Tibial artery (tissue), 4 donors: Measurements from ENCODE around the gene SLC39A8.

Source experiments
- DNase-seq, 2 donors: peaks; one replicate each; pipeline ENCODE4 v3.0.0-alpha.2; 2019
- H3K27ac ChIP-seq, 2 donors: fragments of 200-600 bp; sonication (generic) in 1 of 2; 1 replicate in 1 of 2; 2 replicates in 1 of 2; pipeline ENCODE4 v1.5.1; 2018 to 2019; ENCODE audit warnings: mild to moderate bottlenecking in 1 of 2
- H3K27me3 ChIP-seq, 2 donors: fragments of 200-600 bp; sonication (generic) in 1 of 2; one replicate each; pipeline versions ENCODE4 v1.5.1 to v1.6.0; 2016 to 2019
- H3K36me3 ChIP-seq, 3 donors: fragments of 200-600 bp; sonication (generic) in 2 of 3; one replicate each; pipeline ENCODE4 v1.5.1; 2016 to 2019; ENCODE audit warnings: mild to moderate bottlenecking in 2 of 3
- H3K4me1 ChIP-seq, 4 donors: fragments of 200-600 bp; sonication (generic) in 2 of 4; 1 replicate in 3 of 4; 2 replicates in 1 of 4; pipeline ENCODE4 v1.5.1; 2016 to 2019
- H3K4me3 ChIP-seq, 2 donors: fragments of 200-600 bp; sonication (generic) in 1 of 2; 1 replicate in 1 of 2; 2 replicates in 1 of 2; pipeline ENCODE4 v1.5.1; 2018 to 2019; ENCODE audit warnings: mild to moderate bottlenecking in 2 of 2
- H3K9me3 ChIP-seq, 3 donors: fragments of 200-600 bp; sonication (generic) in 1 of 3; one replicate each; pipeline ENCODE4 v1.5.1; 2016 to 2019
- intact Hi-C: fragments of 100-400 bp; cut with DNase I; formaldehyde crosslinking; loops from one replicate; pipeline ENCODE4 v1.15.0; 2023; ENCODE audit warnings: low total_unique reads
- TF ChIP-seq, protein P1 (sequence below), 2 experiments: fragments of 200-600 bp in 1 of 2; fragments of 450-650 bp in 1 of 2; IDR thresholded peaks; one replicate each; pipeline ENCODE4 v1.5.1; 2017 to 2019; ENCODE audit warnings: antibody characterized with exemption in 2 of 2, mild to moderate bottlenecking in 1 of 2, moderate library complexity in 1 of 2

Gene SLC39A8

DNA sequence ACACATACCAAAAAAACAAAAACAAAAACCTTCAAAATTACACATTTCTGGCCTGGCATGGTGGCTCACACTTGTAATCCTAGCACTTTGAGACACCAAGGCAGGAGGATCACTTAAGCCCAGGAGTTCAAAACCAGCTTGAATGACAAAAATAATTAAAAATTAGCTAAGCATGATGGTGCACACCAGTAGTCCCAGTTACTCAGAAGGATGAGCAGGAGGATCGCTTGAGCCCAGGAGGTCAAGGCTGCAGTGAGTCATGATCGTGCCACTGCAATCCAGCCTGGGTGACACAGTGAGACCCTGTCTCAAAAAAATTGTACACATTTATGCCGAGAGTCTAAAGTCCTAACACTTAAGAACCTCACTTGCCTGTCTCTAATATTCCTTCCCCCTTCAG, 18.3 kb downstream of the SLC39A8 start:
- Histone ChIP-seq H3K27ac (no peak overlapping the region), H3K9me3 (no peaks in the 10 kb centered on the region), H3K4me3 (no peak overlapping the region), H3K27me3 (no peaks in the 10 kb centered on the region), H3K36me3 (no peaks in the 10 kb centered on the region), H3K4me1 (no peaks in the 10 kb centered on the region)
- TF ChIP-seq, protein P1, sequence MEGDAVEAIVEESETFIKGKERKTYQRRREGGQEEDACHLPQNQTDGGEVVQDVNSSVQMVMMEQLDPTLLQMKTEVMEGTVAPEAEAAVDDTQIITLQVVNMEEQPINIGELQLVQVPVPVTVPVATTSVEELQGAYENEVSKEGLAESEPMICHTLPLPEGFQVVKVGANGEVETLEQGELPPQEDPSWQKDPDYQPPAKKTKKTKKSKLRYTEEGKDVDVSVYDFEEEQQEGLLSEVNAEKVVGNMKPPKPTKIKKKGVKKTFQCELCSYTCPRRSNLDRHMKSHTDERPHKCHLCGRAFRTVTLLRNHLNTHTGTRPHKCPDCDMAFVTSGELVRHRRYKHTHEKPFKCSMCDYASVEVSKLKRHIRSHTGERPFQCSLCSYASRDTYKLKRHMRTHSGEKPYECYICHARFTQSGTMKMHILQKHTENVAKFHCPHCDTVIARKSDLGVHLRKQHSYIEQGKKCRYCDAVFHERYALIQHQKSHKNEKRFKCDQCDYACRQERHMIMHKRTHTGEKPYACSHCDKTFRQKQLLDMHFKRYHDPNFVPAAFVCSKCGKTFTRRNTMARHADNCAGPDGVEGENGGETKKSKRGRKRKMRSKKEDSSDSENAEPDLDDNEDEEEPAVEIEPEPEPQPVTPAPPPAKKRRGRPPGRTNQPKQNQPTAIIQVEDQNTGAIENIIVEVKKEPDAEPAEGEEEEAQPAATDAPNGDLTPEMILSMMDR (IDR thresholded peaks at IDR 0.05): no peak
- intact Hi-C loops: no loop called here
- no peak for DNase-seq

DNA sequence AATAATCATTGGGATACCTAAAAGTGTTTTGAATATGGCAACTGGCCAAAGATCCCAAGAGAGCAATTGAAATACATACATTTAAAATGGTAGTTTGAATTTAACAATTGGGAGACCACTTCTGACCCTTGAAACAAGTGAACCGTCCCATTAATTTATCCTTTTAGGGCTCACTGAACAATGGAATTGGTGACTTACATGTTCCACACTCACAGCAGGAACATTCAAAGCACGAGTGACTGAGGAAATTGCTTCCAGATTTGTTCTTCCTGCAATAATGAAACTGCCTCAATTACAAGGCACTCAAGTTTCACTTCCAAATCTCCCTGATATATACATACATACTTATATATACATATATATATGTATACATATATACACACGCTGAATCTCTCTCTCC, 20.6 kb downstream of the SLC39A8 start:
- intact Hi-C loops: no loop called here

DNA sequence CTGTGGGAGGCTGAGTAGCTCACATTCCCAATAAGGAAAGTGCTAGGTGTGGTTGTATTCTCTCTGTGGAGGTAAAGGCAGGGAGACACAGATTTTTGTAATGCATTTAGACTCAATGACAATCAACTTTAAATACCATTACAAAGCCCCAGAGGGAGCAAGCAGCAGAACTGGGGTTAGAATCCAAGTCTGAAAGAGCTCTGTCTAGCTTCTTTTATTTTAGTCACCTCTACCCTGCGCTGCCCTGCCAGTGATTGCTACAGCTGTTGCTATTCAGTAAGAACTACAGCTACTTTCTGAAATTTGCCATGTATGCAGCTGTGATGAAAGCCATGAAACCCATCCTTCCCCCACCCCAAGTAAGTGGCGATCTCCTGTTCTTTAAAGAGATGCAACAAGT, 22.5 kb downstream of the SLC39A8 start:
- TF ChIP-seq, protein P1 (IDR thresholded peaks at IDR 0.05): no peak
- no peaks in the 10 kb centered on the region for H3K9me3 ChIP-seq
- no peaks in the 10 kb centered on the region for H3K4me1 ChIP-seq
- intact Hi-C loops: no loop called here
- H3K27me3 ChIP-seq: no peaks in the 10 kb centered on the region
- no peak overlapping the region for H3K4me3 ChIP-seq
- DNase-seq: no peak
- H3K27ac ChIP-seq: no peak overlapping the region
- H3K36me3 ChIP-seq: no peaks in the 10 kb centered on the region

More for the DNA sequence above, 20.6 kb downstream of the SLC39A8 start:
- TF ChIP-seq, protein P1 (IDR thresholded peaks at IDR 0.05): no peak
- Histone ChIP-seq H3K4me1 (no peaks in the 10 kb centered on the region), H3K27me3 (no peaks in the 10 kb centered on the region), H3K27ac (no peak overlapping the region), H3K9me3 (no peaks in the 10 kb centered on the region), H3K36me3 (no peaks in the 10 kb centered on the region), H3K4me3 (no peak overlapping the region)
- DNase-seq: no peak

DNA sequence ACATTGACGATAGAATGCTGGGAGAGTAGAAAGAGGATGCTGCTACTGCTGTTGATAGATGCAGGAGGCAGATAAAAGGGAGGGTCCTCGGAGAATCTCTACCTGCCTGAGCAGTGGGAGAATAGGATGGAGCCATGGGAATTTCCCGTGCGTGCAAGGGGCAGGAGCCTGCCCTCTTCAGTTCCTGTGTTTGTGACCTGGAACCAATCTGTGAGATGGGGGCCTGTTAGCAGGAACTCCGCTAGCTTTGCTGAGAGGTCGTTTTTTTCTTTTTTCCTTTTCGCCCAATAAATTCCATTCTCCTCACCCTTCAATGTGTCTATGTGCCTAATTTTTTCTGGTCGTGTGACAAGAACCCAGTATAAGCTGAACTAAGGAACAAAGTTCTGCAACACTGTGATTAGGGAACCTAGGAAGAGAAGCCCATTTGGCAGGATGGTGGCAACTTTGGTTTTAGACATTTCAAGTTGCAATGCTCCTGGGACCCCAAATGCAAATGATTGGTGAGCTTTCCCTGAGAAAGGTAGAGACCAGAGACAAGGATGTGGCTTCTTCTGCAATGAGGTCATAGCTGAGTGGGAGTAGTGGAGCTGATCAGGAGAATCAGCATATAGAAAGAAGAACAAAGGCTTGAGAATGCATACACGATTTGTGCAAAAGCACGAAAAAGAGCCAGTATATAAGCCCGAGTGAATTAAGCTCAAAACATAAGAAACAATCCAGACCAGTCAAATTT, 23.9 kb downstream of the SLC39A8 start:
- H3K4me3 ChIP-seq: no peak overlapping the region
- no peaks in the 10 kb centered on the region for H3K9me3 ChIP-seq
- no peaks in the 10 kb centered on the region for H3K36me3 ChIP-seq
- no peaks in the 10 kb centered on the region for H3K4me1 ChIP-seq
- no peak overlapping the region for H3K27ac ChIP-seq
- no peaks in the 10 kb centered on the region for H3K27me3 ChIP-seq
- DNase-seq: no peak
- intact Hi-C loops: no loop called here
- TF ChIP-seq, protein P1 (IDR thresholded peaks at IDR 0.05): no peak

DNA sequence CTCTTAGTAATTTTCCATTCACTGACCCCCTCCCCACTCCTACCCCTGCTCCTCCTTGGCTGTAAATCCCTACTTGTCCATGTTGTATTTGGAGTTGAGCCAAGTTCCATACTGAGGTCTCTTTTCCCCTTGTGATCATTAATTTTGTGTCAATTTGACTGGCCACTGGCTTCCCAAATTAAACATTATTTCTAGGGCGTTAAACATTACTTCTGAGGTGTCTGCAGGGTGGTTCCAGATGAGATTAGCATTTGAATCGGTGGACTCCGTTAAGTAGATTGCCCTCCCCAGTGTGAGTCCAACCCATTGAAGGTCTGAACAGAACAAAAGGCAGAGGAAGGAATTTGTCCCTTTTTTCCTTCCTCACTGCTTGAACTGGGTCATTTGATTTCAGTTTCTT, 25.7 kb downstream of the SLC39A8 start:
- Histone ChIP-seq H3K4me3 (no peak overlapping the region), H3K4me1 (no peaks in the 10 kb centered on the region), H3K27me3 (no peaks in the 10 kb centered on the region), H3K36me3 (no peaks in the 10 kb centered on the region), H3K9me3 (no peaks in the 10 kb centered on the region), H3K27ac (no peak overlapping the region)
- TF ChIP-seq, protein P1 (IDR thresholded peaks at IDR 0.05): no peak
- intact Hi-C loops: no loop called here
- DNase-seq: no peak
